SK-N-SH treated with all-trans-retinoic acid at 6 μM for 48 hours (cell line): ENCODE data around the gene RPL36A.

Experiments used
- ATAC-seq: fragments of 200-7000 bp; cut with Tn5 transposase; 3 replicates; pipeline ENCODE4 v1.9.1; 2020; ENCODE audit warnings: mild to moderate bottlenecking, moderate library complexity
- ARNTL ChIP-seq: fragments of 450-650 bp; formaldehyde crosslinking; IDR thresholded peaks from 2 replicates; pipeline ENCODE4 v1.5.0; 2020; ENCODE audit warnings: low read depth, mild to moderate bottlenecking, moderate library complexity, borderline replicate concordance
- CSDC2 ChIP-seq: fragments of 250-450 bp; sonication (Bioruptor Pico); IDR thresholded peaks from 2 replicates; pipeline ENCODE4 v1.5.0; 2020; ENCODE audit warnings: mild to moderate bottlenecking, moderate library complexity
- ESRRG ChIP-seq: fragments of 250-450 bp; sonication (Bioruptor Pico); IDR thresholded peaks from 2 replicates; pipeline ENCODE4 v1.6.1; 2021; ENCODE audit warnings: mild to moderate bottlenecking
- GLIS3 ChIP-seq: fragments of 250-450 bp; sonication (Bioruptor Pico); IDR thresholded peaks from 2 replicates; pipeline ENCODE4 v1.5.0; 2020; ENCODE audit warnings: mild to moderate bottlenecking, moderate library complexity
- ISL1 ChIP-seq: fragments of 250-450 bp; sonication (Bioruptor Pico); IDR thresholded peaks from 2 replicates; pipeline ENCODE4 v2.1.2; 2022; ENCODE audit warnings: mild to moderate bottlenecking, moderate library complexity
- OSR1 ChIP-seq: fragments of 250-450 bp; sonication (Bioruptor Pico); IDR thresholded peaks from 2 replicates; pipeline ENCODE4 v1.8.0; 2022; ENCODE audit warnings: moderate library complexity, mild to moderate bottlenecking, inconsistent platforms
- RARB ChIP-seq: fragments of 250-450 bp; sonication (Bioruptor Pico); IDR thresholded peaks from 2 replicates; pipeline ENCODE4 v1.8.0; 2021; ENCODE audit warnings: mild to moderate bottlenecking, moderate library complexity
- SNAI2 ChIP-seq: fragments of 250-450 bp; sonication (Bioruptor Pico); IDR thresholded peaks from 2 replicates; pipeline ENCODE4 v1.5.0; 2020; ENCODE audit warnings: mild to moderate bottlenecking, moderate library complexity
- TCF4 ChIP-seq: fragments of 250-450 bp; sonication (Bioruptor Pico); IDR thresholded peaks from 2 replicates; pipeline ENCODE4 v1.8.0; 2021; ENCODE audit warnings: mild to moderate bottlenecking, moderate library complexity, borderline replicate concordance
- ZC3H10 ChIP-seq: fragments of 250-450 bp; sonication (Bioruptor Pico); IDR thresholded peaks from 2 replicates; pipeline ENCODE4 v1.5.1; 2021; ENCODE audit warnings: mild to moderate bottlenecking, moderate library complexity
- ZFP3 ChIP-seq: fragments of 250-450 bp; sonication (Bioruptor Pico); IDR thresholded peaks from 2 replicates; pipeline ENCODE4 v1.5.0; 2020; ENCODE audit warnings: mild to moderate bottlenecking, moderate library complexity
- ZNF565 ChIP-seq: fragments of 450-650 bp; formaldehyde crosslinking; conservative IDR thresholded peaks from 2 replicates; pipeline ENCODE4 v1.5.0; 2020; ENCODE audit warnings: low read depth, mild to moderate bottlenecking, moderate library complexity
- ZNF70 ChIP-seq: fragments of 450-650 bp; formaldehyde crosslinking; IDR thresholded peaks from 2 replicates; pipeline ENCODE4 v1.5.0; 2020; ENCODE audit warnings: mild to moderate bottlenecking, moderate library complexity
- ZNF8 ChIP-seq: fragments of 450-650 bp; formaldehyde crosslinking; IDR thresholded peaks from 2 replicates; pipeline ENCODE4 v1.5.0; 2020; ENCODE audit warnings: mild to moderate bottlenecking, moderate library complexity
- TF ChIP-seq, protein P1 (sequence below): fragments of 250-450 bp; sonication (Bioruptor Pico); IDR thresholded peaks from 2 replicates; pipeline ENCODE4 v1.5.1; 2021; ENCODE audit warnings: mild to moderate bottlenecking, moderate library complexity
- TF ChIP-seq, protein P2 (sequence below): fragments of 250-450 bp; sonication (Bioruptor Pico); IDR thresholded peaks from 2 replicates; pipeline ENCODE4 v1.5.1; 2020; ENCODE audit warnings: low read depth, mild to moderate bottlenecking, moderate library complexity
- TF ChIP-seq, protein P3 (sequence below): fragments of 250-450 bp; sonication (Bioruptor Pico); IDR thresholded peaks from 2 replicates; pipeline ENCODE4 v1.5.0; 2020; ENCODE audit warnings: mild to moderate bottlenecking, moderate library complexity
- TF ChIP-seq, protein P4 (sequence below): fragments of 250-450 bp; sonication (Bioruptor Pico); IDR thresholded peaks from 2 replicates; pipeline ENCODE4 v1.8.0; 2020; ENCODE audit warnings: mild to moderate bottlenecking, moderate library complexity, borderline replicate concordance

RPL36A gene

DNA sequence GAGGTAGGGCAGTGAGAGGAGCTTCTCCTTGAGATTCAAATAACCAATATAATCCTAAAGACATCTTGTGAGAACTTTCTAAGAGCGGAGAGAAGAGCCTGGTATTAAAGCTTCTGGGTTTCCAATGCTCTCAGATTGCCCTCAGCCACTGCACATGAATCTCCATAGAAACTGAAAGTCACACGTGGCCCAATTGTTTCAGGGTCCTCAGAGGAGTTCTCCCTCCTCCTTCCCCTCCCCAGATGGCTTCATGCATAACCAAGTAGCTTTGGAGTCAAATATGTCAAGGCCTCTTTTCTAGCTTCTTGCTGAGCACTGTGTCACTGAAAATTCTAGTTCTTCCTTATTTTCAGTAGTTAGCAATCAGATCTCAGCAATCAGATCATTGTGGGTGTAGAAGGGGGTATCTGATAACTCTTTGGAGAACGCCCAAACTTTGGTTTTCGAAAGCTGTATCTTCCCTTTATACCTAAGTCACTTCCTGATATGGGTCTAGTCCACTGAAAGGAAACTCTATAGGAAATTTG is 7.1 kb upstream of the RPL36A start:
- TF ChIP-seq ZNF565 (CRISPR knock-in tag) (no peak), OSR1 (CRISPR knock-in tag) (no peak), ZNF70 (CRISPR knock-in tag) (no peak), ZNF8 (CRISPR knock-in tag) (no peak), TCF4 (no peak), RARB (no peak), ZFP3 (CRISPR knock-in tag) (no peak), GLIS3 (CRISPR knock-in tag) (no peak), CSDC2 (no peak)
- TF ChIP-seq, protein P1, sequence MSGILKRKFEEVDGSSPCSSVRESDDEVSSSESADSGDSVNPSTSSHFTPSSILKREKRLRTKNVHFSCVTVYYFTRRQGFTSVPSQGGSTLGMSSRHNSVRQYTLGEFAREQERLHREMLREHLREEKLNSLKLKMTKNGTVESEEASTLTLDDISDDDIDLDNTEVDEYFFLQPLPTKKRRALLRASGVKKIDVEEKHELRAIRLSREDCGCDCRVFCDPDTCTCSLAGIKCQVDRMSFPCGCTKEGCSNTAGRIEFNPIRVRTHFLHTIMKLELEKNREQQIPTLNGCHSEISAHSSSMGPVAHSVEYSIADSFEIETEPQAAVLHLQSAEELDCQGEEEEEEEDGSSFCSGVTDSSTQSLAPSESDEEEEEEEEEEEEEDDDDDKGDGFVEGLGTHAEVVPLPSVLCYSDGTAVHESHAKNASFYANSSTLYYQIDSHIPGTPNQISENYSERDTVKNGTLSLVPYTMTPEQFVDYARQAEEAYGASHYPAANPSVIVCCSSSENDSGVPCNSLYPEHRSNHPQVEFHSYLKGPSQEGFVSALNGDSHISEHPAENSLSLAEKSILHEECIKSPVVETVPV (CRISPR knock-in tag) = no peak
- TF ChIP-seq, protein P2, sequence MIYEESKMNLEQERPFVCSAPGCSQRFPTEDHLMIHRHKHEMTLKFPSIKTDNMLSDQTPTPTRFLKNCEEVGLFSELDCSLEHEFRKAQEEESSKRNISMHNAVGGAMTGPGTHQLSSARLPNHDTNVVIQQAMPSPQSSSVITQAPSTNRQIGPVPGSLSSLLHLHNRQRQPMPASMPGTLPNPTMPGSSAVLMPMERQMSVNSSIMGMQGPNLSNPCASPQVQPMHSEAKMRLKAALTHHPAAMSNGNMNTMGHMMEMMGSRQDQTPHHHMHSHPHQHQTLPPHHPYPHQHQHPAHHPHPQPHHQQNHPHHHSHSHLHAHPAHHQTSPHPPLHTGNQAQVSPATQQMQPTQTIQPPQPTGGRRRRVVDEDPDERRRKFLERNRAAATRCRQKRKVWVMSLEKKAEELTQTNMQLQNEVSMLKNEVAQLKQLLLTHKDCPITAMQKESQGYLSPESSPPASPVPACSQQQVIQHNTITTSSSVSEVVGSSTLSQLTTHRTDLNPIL = no peak
- TF ChIP-seq, protein P3, sequence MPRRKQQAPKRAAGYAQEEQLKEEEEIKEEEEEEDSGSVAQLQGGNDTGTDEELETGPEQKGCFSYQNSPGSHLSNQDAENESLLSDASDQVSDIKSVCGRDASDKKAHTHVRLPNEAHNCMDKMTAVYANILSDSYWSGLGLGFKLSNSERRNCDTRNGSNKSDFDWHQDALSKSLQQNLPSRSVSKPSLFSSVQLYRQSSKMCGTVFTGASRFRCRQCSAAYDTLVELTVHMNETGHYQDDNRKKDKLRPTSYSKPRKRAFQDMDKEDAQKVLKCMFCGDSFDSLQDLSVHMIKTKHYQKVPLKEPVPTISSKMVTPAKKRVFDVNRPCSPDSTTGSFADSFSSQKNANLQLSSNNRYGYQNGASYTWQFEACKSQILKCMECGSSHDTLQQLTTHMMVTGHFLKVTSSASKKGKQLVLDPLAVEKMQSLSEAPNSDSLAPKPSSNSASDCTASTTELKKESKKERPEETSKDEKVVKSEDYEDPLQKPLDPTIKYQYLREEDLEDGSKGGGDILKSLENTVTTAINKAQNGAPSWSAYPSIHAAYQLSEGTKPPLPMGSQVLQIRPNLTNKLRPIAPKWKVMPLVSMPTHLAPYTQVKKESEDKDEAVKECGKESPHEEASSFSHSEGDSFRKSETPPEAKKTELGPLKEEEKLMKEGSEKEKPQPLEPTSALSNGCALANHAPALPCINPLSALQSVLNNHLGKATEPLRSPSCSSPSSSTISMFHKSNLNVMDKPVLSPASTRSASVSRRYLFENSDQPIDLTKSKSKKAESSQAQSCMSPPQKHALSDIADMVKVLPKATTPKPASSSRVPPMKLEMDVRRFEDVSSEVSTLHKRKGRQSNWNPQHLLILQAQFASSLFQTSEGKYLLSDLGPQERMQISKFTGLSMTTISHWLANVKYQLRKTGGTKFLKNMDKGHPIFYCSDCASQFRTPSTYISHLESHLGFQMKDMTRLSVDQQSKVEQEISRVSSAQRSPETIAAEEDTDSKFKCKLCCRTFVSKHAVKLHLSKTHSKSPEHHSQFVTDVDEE (CRISPR knock-in tag) = no peak
- TF ChIP-seq, protein P4, sequence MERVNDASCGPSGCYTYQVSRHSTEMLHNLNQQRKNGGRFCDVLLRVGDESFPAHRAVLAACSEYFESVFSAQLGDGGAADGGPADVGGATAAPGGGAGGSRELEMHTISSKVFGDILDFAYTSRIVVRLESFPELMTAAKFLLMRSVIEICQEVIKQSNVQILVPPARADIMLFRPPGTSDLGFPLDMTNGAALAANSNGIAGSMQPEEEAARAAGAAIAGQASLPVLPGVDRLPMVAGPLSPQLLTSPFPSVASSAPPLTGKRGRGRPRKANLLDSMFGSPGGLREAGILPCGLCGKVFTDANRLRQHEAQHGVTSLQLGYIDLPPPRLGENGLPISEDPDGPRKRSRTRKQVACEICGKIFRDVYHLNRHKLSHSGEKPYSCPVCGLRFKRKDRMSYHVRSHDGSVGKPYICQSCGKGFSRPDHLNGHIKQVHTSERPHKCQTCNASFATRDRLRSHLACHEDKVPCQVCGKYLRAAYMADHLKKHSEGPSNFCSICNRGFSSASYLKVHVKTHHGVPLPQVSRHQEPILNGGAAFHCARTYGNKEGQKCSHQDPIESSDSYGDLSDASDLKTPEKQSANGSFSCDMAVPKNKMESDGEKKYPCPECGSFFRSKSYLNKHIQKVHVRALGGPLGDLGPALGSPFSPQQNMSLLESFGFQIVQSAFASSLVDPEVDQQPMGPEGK = no peak
- no peak for ATAC-seq

DNA sequence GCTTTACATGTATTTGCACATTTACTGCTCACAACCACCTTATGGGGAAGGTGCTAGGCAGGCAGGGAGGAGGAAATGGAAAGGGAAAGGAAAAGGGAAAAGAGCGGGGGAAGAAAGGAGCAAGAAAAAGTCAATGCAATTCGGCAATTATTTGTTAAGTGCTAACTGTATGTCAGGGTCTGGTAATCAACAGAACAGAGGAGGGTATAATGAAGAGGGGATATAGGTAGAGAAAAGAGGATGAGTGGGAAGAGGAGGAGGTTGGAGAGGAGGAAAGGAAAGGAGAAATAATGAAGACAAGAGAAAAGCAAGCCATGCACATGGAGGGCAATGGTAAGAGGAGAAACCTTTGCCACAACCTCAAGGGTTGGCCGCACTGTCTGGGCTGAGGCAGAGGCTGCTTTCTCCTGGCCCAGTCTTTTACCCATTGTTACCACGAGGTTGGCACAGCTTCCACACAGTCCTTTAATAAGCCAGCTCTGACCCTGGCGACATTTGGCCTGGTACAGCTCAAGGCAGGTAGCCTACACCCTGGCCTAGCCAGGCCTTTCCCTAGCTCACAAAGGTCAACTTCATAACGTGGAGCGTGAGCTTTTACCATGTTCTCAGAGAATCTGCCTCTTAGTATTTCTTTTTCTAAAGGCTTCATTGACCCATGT is 5.7 kb upstream of the RPL36A start:
- TF ChIP-seq ZNF8 (CRISPR knock-in tag) (no peak), ESRRG (CRISPR knock-in tag) (no peak), ARNTL (CRISPR knock-in tag) (no peak), ISL1 (CRISPR knock-in tag) (no peak), OSR1 (CRISPR knock-in tag) (no peak), RARB (no peak), ZNF565 (CRISPR knock-in tag) (no peak)
- TF ChIP-seq, protein P3 (CRISPR knock-in tag) = no peak

DNA sequence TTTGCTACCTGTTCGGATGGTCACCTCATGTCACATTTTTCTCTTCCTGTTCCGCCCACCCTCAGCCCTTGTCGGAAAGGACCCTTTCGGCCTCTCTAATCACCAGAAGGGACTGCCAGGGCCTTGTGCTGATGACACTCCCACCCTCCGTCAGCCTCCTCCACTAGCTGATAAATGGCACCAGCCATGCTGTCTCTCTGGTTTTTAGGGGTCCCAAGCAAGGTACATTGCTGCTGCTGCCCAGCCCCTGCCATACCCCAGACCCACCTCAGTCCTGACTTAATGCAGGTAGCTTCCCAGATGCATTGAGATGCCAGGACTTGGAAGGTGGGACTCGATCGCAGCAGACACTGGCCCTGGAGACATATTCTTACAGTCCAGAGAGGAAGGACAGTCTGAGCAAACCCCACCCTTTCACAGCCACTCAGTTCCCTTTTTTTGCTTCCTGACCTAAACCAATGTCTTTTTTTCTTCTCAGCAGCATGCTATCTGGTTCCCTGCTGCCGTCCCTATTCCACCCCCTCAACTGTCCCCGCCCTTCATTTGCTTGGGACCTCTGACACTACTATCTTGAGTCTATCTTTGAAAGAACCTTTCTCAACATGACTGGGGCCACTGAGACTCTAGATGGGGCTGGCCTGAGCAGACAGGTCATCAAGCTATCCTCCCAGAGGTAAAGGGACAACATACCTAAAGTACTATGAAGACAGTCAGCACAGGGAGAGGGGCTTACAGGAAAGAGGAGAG is 4.8 kb upstream of the RPL36A start, which contains the start of gene BTK:
TSS of gene BTK (minus strand) at position 397 of the 747 bp plus-strand sequence. CDS start 10,907 bp downstream, outside the sequence.
- ATAC-seq = no peak
- no peak for TF ChIP-seq SNAI2 (CRISPR knock-in tag)
- no peak for TF ChIP-seq GLIS3 (CRISPR knock-in tag)
- no peak for TF ChIP-seq CSDC2
- TF ChIP-seq ZNF565 (CRISPR knock-in tag) = no peak
- TF ChIP-seq, protein P2 = no peak
- TF ChIP-seq, protein P3 (CRISPR knock-in tag) = no peak
- TF ChIP-seq ZC3H10 (CRISPR knock-in tag) = no peak
- no peak for TF ChIP-seq RARB
- TF ChIP-seq ZNF8 (CRISPR knock-in tag) = no peak
- TF ChIP-seq ARNTL (CRISPR knock-in tag) = no peak
- no peak for TF ChIP-seq ISL1 (CRISPR knock-in tag)

More for the DNA sequence above, 5.7 kb upstream of the RPL36A start:
- ATAC-seq = no peak
